ENCODE measurements around the gene BMP6. TPM values are rescaled to one million over a fixed set of nuclear protein-coding genes. Genes with fewer than 3 reads are reported as not detected.

Gene BMP6
- polyA plus RNA-seq, 3 donors: not detected

GRCh38 chr6:7914311-7914710 is 188.4 kb downstream of the BMP6 start:
- H4K20me1 ChIP-seq (ENCODE audit: insufficient read depth, low read length): no peaks in the 10 kb centered on the region
- no peak overlapping the region for H3K4me3 ChIP-seq (replicated peaks in 1 of 3; ENCODE audit: low read depth in 2 of 3, low read length in 3 of 3)
- H3K27ac ChIP-seq (ENCODE audit: low read depth in 1 of 2, low read length in 2 of 2): no peak overlapping the region
- peaks cover 0 to 9% of the 10 kb centered on the region in 2 donors for H3K27me3 ChIP-seq (ENCODE audit: control insufficient read depth in 2 of 2, insufficient read depth in 2 of 2, low read length in 2 of 2)
- H3K79me2 ChIP-seq (ENCODE audit: insufficient read depth, low read length): peaks cover 6% of the 10 kb centered on the region
- Mint-ChIP-seq H3K27ac (no peak overlapping the region), H3K9me3 (no peaks in the 10 kb centered on the region), H3K36me3 (no peaks in the 10 kb centered on the region), H3K4me3 (no peak overlapping the region), H3K4me1 (peaks cover 9% of the 10 kb centered on the region), H3K27me3 (ENCODE audit: low read depth in 3 of 3) (peaks cover 0 to 4% (median 2%) of the 10 kb centered on the region in 3 donors)
- peaks cover 9 to 12% of the 10 kb centered on the region in 2 donors for H3K4me1 ChIP-seq (ENCODE audit: control insufficient read depth in 1 of 2, insufficient read depth in 2 of 2, low read length in 2 of 2)
- intact Hi-C loops (cut with micrococcal nuclease): no loop called here
- no peak overlapping the region for H2AFZ ChIP-seq (ENCODE audit: insufficient read depth, low read depth, low read length, poor library complexity, severe bottlenecking)
- no peaks in the 10 kb centered on the region for H3K9me3 ChIP-seq (replicated peaks in 1 of 2; ENCODE audit: control insufficient read depth in 1 of 2, insufficient read depth in 1 of 2, low read length in 2 of 2)
- no peak for DNase-seq
- TF ChIP-seq CTCF (IDR thresholded peaks at IDR 0.05): no peak
- H3K4me2 ChIP-seq (replicated peaks; ENCODE audit: extremely low read depth, low read length, poor library complexity, severe bottlenecking): no peak overlapping the region
- no peak overlapping the region for H3K9ac ChIP-seq (ENCODE audit: insufficient read depth, low read length, poor library complexity, severe bottlenecking)
- H3K36me3 ChIP-seq (replicated peaks in 1 of 2; ENCODE audit: control insufficient read depth in 1 of 2, insufficient read depth in 2 of 2, low read length in 2 of 2): no peaks in the 10 kb centered on the region
- 93% methylated on average over 5 of the region's 5 CpGs for WGBS (ENCODE audit: insufficient coverage)

- Histone ChIP-seq H3K27me3 (ENCODE audit: control insufficient read depth in 2 of 2, insufficient read depth in 2 of 2, low read length in 2 of 2) (peaks cover 0 to 9% of the 10 kb centered on the region in 2 donors), H3K27ac (ENCODE audit: low read depth in 1 of 2, low read length in 2 of 2) (no peak overlapping the region), H3K4me3 (replicated peaks in 1 of 3; ENCODE audit: low read depth in 2 of 3, low read length in 3 of 3) (no peak overlapping the region), H3K9ac (ENCODE audit: insufficient read depth, low read length, poor library complexity, severe bottlenecking) (no peak overlapping the region), H3K4me2 (replicated peaks; ENCODE audit: extremely low read depth, low read length, poor library complexity, severe bottlenecking) (no peak overlapping the region), H3K9me3 (replicated peaks in 1 of 2; ENCODE audit: control insufficient read depth in 1 of 2, insufficient read depth in 1 of 2, low read length in 2 of 2) (no peaks in the 10 kb centered on the region), H3K79me2 (ENCODE audit: insufficient read depth, low read length) (no peaks in the 10 kb centered on the region), H4K20me1 (ENCODE audit: insufficient read depth, low read length) (no peaks in the 10 kb centered on the region), H2AFZ (ENCODE audit: insufficient read depth, low read depth, low read length, poor library complexity, severe bottlenecking) (peak overlapping the region; percentile 29), H3K36me3 (replicated peaks in 1 of 2; ENCODE audit: control insufficient read depth in 1 of 2, insufficient read depth in 2 of 2, low read length in 2 of 2) (no peaks in the 10 kb centered on the region), H3K4me1 (ENCODE audit: control insufficient read depth in 1 of 2, insufficient read depth in 2 of 2, low read length in 2 of 2) (peaks cover 5 to 6% of the 10 kb centered on the region in 2 donors)
- WGBS (ENCODE audit: insufficient coverage): 55% methylated on average over 10 of the region's 11 CpGs
- intact Hi-C loops (cut with micrococcal nuclease): no loop called here
- TF ChIP-seq CTCF (IDR thresholded peaks at IDR 0.05): no peak
- Mint-ChIP-seq H3K4me3 (no peak overlapping the region), H3K36me3 (no peaks in the 10 kb centered on the region), H3K27me3 (ENCODE audit: low read depth in 3 of 3) (peaks cover 0 to 4% (median 2%) of the 10 kb centered on the region in 3 donors), H3K4me1 (peaks cover 5% of the 10 kb centered on the region), H3K9me3 (no peaks in the 10 kb centered on the region), H3K27ac (no peak overlapping the region)
- peak in 1 of 3 donors; percentile 23 for DNase-seq
These were observed 189.3 kb downstream of the BMP6 start for GRCh38 chr6:7914991-7915789.

Data from CD14-positive monocyte (primary cell).